Neutrophil (primary cell): Measurements from ENCODE around the gene ART5.

Experiments
- H3K27ac ChIP-seq: fragments of 200-600 bp; sonication (generic); 2 replicates; pipeline ENCODE4 v1.5.1; 2016; ENCODE audit warnings: mild to moderate bottlenecking, moderate library complexity
- H3K27me3 ChIP-seq: fragments of 200-600 bp; sonication (generic); 2 replicates; pipeline ENCODE4 v1.6.0; 2016; ENCODE audit warnings: mild to moderate bottlenecking
- H3K36me3 ChIP-seq: fragments of 200-600 bp; sonication (generic); 2 replicates; pipeline ENCODE4 v1.5.1; 2017
- H3K4me1 ChIP-seq, 2 experiments: fragments of 200-600 bp in 1 of 2; sonication (generic) in 1 of 2; 1 replicate in 1 of 2; 2 replicates in 1 of 2; pipeline versions ENCODE4 v1.5.1 to v1.6.1; 2013 to 2016; ENCODE audit warnings: low read depth in 1 of 2, low read length in 1 of 2, mild to moderate bottlenecking in 1 of 2, moderate library complexity in 1 of 2; ENCODE audit not compliant: control insufficient read depth in 1 of 2, insufficient read depth in 1 of 2
- H3K4me3 ChIP-seq, 2 experiments: fragments of 200-600 bp in 1 of 2; sonication (generic) in 1 of 2; 1 replicate in 1 of 2; 2 replicates in 1 of 2; pipeline ENCODE4 v1.5.1; 2013 to 2016; ENCODE audit warnings: low read depth in 1 of 2, low read length in 1 of 2, mild to moderate bottlenecking in 1 of 2, moderate library complexity in 1 of 2
- H3K9me3 ChIP-seq: fragments of 200-600 bp; sonication (generic); 2 replicates; pipeline ENCODE4 v1.5.1; 2016
- TF ChIP-seq, protein P1 (sequence below): fragments of 200-600 bp; sonication (generic); IDR thresholded peaks from 2 replicates; pipeline ENCODE4 v1.5.1; 2016; ENCODE audit warnings: antibody characterized with exemption

ART5 gene

DNA sequence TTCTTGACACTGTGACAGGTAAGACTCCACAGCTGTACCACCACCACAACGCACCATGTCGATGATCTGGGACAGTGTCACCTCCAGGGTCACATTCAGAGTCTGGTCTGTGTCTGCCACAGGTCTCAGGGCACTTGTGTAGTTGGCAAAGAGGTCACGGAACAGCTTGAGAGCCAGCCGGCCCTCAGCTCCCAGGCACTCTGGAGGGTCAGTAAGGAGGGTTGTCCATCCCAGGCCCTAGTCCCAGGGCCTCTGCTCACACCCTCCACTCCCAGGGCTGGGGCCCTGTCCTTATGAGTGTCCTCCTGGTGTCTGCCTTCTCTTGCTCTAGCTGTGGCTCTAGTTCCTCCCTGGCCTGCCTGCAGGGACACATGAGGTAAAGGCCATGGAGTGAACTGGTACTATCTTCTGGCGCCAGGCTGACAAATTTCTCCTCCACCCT lies 28.0 kb upstream of the ART5 start:
- H3K36me3 ChIP-seq = peaks cover 97% of the 10 kb centered on the region
- H3K4me3 ChIP-seq = no peak overlapping the region
- H3K27me3 ChIP-seq = no peaks in the 10 kb centered on the region
- no peaks in the 10 kb centered on the region for H3K4me1 ChIP-seq
- H3K27ac ChIP-seq = peak overlapping the region; percentile 27
- TF ChIP-seq, protein P1, sequence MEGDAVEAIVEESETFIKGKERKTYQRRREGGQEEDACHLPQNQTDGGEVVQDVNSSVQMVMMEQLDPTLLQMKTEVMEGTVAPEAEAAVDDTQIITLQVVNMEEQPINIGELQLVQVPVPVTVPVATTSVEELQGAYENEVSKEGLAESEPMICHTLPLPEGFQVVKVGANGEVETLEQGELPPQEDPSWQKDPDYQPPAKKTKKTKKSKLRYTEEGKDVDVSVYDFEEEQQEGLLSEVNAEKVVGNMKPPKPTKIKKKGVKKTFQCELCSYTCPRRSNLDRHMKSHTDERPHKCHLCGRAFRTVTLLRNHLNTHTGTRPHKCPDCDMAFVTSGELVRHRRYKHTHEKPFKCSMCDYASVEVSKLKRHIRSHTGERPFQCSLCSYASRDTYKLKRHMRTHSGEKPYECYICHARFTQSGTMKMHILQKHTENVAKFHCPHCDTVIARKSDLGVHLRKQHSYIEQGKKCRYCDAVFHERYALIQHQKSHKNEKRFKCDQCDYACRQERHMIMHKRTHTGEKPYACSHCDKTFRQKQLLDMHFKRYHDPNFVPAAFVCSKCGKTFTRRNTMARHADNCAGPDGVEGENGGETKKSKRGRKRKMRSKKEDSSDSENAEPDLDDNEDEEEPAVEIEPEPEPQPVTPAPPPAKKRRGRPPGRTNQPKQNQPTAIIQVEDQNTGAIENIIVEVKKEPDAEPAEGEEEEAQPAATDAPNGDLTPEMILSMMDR = no peak
- H3K9me3 ChIP-seq = no peaks in the 10 kb centered on the region

DNA sequence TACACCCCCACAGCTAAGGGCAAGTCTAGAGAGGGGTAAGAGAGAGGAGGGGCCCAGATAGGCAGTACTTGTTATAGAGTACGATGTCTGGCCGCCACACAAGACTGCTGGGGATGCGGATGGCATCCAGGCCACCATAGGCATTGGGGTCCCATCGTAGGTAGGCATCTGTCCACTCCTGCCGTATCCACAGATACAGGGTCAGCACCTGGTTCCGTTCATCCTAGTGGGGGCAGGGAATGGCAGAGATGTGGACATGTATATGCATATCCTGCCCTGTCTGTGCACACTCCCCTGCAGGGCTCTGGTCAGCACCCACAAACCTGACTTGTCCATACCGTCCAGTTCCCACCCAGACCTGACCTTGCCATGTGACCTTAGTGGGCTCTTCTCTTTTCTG lies 27.3 kb upstream of the ART5 start:
- Histone ChIP-seq H3K27me3 (no peaks in the 10 kb centered on the region), H3K36me3 (peaks cover 97% of the 10 kb centered on the region), H3K4me1 (no peaks in the 10 kb centered on the region), H3K27ac (no peak overlapping the region), H3K4me3 (no peak overlapping the region), H3K9me3 (no peaks in the 10 kb centered on the region)
- TF ChIP-seq, protein P1 = no peak

DNA sequence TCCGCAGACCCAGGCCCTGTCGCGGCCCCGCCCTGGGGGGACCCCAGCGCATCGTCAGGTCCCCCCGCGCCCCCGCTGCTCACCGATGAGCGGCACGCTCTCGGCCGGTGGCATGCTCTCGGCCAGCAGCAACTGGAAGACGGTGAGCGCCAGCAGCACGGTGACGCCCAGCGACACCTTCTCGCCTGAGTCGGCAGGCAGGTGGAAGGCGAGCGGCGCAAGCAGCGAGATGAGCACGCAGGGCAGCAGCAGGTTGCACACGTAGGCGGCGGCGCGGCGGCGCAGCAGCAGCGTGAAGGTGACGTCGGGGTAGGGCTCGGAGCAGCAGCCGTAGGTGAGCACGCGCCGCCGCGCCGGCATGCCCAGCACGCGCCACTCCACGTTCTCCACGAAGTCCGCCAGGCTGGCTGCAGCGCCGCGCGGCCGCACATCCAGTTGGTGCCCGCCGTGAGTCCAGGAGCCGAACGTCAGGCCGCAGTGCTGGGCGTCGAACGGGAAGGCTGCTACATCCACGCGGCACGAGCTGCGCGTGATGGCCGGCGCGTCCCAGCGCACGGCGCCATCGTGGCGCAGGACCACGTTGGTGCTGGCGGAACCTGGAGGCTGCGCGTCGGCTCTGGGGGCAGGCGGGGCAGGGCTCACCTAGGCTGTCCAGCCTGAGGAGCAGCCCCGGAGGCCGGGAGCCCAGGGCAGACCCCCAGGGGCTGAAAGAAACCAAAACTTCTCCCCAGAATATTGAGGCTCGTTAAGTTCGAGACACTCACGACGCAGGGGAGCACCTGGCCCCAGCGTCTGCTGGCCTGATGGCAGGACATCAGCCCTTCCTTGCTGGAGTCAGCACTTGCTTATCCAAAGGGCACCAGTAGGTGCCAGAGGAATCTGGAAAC lies 25.6 kb upstream of the ART5 start:
- Histone ChIP-seq H3K4me1 (no peaks in the 10 kb centered on the region), H3K27ac (no peak overlapping the region), H3K4me3 (no peak overlapping the region), H3K27me3 (no peaks in the 10 kb centered on the region), H3K36me3 (peaks cover 83% of the 10 kb centered on the region), H3K9me3 (no peaks in the 10 kb centered on the region)
- TF ChIP-seq, protein P1 = no peak

DNA sequence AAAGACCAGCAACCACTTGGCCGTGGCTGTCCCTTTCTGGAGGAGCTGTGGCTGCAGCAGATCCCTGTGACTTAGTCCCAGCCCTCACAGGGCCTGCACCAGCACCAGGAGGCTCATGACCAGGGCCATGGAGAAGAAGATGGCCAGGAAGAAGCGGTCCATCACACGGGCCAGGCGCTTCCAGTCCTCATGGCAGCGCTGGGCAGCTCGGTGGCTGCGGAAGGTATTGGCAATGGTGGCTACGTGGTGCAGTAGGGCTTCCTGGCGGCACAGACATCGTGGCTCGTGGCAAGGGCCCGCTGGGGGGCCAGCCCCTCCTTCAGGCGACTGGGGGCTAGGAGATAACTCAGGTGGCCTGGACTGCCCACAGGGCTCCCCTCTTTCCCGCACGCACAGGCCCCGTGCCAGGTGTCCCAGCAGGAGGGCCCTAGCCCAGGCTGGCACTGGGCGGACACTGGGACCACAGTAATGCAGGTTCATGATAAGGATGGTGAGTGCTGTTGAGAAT lies 24.3 kb upstream of the ART5 start:
- TF ChIP-seq, protein P1 = no peak
- no peaks in the 10 kb centered on the region for H3K9me3 ChIP-seq
- peaks cover 72% of the 10 kb centered on the region for H3K36me3 ChIP-seq

DNA sequence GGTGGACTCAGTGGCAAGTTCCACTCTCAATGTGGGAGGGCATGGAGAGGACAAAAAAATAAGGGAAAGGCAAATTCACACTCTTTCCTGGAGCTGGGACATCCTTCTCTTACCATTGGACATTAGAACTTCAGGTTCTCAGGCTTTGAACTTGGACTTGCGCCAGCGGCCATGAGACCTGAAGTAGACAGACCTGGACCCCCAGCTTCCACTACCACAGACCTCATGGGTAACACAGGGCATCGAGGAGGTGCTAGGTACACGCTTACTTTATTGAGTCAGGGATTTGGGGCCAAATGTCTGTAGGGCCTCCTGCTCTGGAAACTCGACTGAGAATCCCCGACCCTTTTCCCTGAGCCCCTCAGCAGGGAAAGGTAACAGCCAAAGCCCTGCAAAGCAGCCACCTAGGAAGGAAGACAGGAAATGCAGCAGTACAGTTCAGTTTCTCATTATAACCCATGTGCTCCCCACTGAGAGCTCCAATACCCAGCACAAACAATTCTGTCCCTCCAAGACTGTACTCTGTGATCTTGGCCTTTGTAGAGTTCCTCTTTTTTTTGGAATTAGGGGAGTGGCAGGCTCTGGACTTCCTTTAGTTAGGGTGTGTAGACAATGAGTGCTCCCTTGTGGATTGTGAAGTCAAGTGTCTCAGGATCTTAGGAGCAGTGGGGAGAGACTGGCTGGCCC lies 23.7 kb upstream of the ART5 start:
- H3K4me1 ChIP-seq = no peaks in the 10 kb centered on the region
- H3K4me3 ChIP-seq = no peak overlapping the region
- no peaks in the 10 kb centered on the region for H3K27me3 ChIP-seq
- TF ChIP-seq, protein P1 = no peak
- no peaks in the 10 kb centered on the region for H3K9me3 ChIP-seq
- no peak overlapping the region for H3K27ac ChIP-seq
- H3K36me3 ChIP-seq = peaks cover 66% of the 10 kb centered on the region

More for the DNA sequence above, 24.3 kb upstream of the ART5 start:
- Histone ChIP-seq H3K4me1 (no peaks in the 10 kb centered on the region), H3K4me3 (no peak overlapping the region), H3K27ac (no peak overlapping the region), H3K27me3 (no peaks in the 10 kb centered on the region)
